ENCODE data around the gene AOPEP.

Gene AOPEP

DNA sequence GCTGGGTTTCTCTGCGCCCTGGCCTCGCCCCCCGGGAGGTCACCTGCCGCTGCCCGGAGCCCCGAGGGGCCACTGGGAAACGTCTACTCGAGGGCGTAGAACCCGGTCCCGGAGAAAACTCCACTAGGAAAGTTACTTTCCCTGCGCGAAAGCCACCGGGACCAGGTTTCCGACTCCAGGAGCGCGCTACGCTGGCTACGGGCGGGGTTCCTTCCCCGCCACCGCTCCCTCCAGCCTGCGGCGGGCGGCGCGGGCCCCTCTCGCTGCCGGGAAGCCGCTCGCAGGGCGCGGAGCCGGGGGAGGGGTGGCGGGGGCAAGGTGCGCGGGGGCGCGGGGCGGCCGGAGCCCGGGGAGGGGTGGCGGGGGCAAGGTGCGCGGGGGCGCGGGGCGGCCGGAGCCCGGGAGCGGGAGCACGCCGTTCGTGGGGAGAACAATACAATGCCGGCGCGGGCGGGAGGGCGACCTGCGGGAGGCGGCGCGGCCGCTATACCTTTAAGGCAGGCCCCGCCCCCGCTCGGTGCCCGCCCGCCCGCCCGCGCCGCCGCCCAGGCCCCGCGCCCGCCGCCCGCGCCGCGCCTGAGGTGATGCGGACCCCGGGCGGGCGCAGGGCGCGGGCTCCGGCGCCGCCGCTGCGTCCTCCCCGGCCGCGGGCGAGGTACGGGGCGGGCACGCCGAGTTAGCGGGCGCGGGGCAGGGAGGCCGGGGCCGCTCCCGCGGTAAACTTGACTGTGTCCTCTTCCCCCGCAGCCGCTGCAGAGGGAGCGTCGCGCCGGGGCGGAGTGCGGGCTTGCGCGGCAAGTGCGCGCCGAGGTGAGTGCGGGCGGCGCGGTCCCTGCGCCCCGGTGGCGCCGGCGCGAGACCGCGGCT is 278.1 kb downstream of the AOPEP start (continued):
- no peak for TF ChIP-seq KLF10 (tag by site-specific recombination; IDR thresholded peaks at IDR 0.05)
- TF ChIP-seq, protein P1, sequence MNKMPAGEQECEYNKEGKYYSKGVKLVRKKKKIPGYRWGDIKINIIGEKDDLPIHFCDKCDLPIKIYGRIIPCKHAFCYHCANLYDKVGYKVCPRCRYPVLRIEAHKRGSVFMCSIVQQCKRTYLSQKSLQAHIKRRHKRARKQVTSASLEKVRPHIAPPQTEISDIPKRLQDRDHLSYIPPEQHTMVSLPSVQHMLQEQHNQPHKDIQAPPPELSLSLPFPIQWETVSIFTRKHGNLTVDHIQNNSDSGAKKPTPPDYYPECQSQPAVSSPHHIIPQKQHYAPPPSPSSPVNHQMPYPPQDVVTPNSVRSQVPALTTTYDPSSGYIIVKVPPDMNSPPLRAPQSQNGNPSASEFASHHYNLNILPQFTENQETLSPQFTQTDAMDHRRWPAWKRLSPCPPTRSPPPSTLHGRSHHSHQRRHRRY (tag by site-specific recombination; IDR thresholded peaks at IDR 0.05), result no peak
- TF ChIP-seq ZNF2 (tag by site-specific recombination; IDR thresholded peaks at IDR 0.05), result no peak
- TF ChIP-seq PRDM1 (tag by site-specific recombination; IDR thresholded peaks at IDR 0.05), result peak; percentile 88
- TF ChIP-seq, protein P2, sequence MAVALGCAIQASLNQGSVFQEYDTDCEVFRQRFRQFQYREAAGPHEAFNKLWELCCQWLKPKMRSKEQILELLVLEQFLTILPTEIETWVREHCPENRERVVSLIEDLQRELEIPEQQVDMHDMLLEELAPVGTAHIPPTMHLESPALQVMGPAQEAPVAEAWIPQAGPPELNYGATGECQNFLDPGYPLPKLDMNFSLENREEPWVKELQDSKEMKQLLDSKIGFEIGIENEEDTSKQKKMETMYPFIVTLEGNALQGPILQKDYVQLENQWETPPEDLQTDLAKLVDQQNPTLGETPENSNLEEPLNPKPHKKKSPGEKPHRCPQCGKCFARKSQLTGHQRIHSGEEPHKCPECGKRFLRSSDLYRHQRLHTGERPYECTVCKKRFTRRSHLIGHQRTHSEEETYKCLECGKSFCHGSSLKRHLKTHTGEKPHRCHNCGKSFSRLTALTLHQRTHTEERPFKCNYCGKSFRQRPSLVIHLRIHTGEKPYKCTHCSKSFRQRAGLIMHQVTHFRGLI (tag by site-specific recombination; IDR thresholded peaks at IDR 0.05), result no peak
- TF ChIP-seq, protein P3, sequence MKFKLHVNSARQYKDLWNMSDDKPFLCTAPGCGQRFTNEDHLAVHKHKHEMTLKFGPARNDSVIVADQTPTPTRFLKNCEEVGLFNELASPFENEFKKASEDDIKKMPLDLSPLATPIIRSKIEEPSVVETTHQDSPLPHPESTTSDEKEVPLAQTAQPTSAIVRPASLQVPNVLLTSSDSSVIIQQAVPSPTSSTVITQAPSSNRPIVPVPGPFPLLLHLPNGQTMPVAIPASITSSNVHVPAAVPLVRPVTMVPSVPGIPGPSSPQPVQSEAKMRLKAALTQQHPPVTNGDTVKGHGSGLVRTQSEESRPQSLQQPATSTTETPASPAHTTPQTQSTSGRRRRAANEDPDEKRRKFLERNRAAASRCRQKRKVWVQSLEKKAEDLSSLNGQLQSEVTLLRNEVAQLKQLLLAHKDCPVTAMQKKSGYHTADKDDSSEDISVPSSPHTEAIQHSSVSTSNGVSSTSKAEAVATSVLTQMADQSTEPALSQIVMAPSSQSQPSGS (tag by site-specific recombination; IDR thresholded peaks at IDR 0.05; ENCODE audit: low read depth), result no peak
- TF ChIP-seq, protein P4, sequence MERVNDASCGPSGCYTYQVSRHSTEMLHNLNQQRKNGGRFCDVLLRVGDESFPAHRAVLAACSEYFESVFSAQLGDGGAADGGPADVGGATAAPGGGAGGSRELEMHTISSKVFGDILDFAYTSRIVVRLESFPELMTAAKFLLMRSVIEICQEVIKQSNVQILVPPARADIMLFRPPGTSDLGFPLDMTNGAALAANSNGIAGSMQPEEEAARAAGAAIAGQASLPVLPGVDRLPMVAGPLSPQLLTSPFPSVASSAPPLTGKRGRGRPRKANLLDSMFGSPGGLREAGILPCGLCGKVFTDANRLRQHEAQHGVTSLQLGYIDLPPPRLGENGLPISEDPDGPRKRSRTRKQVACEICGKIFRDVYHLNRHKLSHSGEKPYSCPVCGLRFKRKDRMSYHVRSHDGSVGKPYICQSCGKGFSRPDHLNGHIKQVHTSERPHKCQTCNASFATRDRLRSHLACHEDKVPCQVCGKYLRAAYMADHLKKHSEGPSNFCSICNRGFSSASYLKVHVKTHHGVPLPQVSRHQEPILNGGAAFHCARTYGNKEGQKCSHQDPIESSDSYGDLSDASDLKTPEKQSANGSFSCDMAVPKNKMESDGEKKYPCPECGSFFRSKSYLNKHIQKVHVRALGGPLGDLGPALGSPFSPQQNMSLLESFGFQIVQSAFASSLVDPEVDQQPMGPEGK (tag by site-specific recombination; IDR thresholded peaks at IDR 0.05), result peak; percentile 60
- no peak for TF ChIP-seq ZNF214 (tag by site-specific recombination; IDR thresholded peaks at IDR 0.05; ENCODE audit: borderline replicate concordance)
- TF ChIP-seq GLIS1 (tag by site-specific recombination; IDR thresholded peaks at IDR 0.05), result peak; percentile 56
- TF ChIP-seq, protein P5, sequence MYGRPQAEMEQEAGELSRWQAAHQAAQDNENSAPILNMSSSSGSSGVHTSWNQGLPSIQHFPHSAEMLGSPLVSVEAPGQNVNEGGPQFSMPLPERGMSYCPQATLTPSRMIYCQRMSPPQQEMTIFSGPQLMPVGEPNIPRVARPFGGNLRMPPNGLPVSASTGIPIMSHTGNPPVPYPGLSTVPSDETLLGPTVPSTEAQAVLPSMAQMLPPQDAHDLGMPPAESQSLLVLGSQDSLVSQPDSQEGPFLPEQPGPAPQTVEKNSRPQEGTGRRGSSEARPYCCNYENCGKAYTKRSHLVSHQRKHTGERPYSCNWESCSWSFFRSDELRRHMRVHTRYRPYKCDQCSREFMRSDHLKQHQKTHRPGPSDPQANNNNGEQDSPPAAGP (tag by site-specific recombination; IDR thresholded peaks at IDR 0.05), result no peak
- TF ChIP-seq GLIS2 (tag by site-specific recombination; IDR thresholded peaks at IDR 0.05), result peak; percentile 72
- no peak for TF ChIP-seq YY2 (tag by site-specific recombination; IDR thresholded peaks at IDR 0.05)
- TF ChIP-seq ZNF558 (tag by site-specific recombination; IDR thresholded peaks at IDR 0.05), result no peak
- TF ChIP-seq ZNF521 (tag by site-specific recombination; IDR thresholded peaks at IDR 0.05), result no peak
- peak; percentile 39 for TF ChIP-seq ZNF335 (tag by site-specific recombination; conservative IDR thresholded peaks at IDR 0.05)
- TF ChIP-seq, protein P6, sequence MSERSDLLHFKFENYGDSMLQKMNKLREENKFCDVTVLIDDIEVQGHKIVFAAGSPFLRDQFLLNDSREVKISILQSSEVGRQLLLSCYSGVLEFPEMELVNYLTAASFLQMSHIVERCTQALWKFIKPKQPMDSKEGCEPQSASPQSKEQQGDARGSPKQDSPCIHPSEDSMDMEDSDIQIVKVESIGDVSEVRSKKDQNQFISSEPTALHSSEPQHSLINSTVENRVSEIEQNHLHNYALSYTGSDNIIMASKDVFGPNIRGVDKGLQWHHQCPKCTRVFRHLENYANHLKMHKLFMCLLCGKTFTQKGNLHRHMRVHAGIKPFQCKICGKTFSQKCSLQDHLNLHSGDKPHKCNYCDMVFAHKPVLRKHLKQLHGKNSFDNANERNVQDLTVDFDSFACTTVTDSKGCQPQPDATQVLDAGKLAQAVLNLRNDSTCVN (tag by site-specific recombination; optimal IDR thresholded peaks at IDR 0.05), result peak; percentile 75

Data from HEK293 (cell line).